ENCODE results near the gene KCNJ10. TPM values are rescaled to one million over a fixed set of nuclear protein-coding genes. Genes with fewer than 3 reads are reported as not detected.

KCNJ10 gene
- total RNA-seq, 1 donor from 2014 or later: not detected

- Mint-ChIP-seq H3K27me3 (peaks cover 52% of the 10 kb centered on the region), H3K36me3 (ENCODE audit: low read depth) (no peaks in the 10 kb centered on the region), H3K27ac (no peak overlapping the region), H3K9me3 (no peaks in the 10 kb centered on the region), H3K4me1 (peaks cover 14% of the 10 kb centered on the region), H3K4me3 (peak overlapping the region; percentile 80)
- DNase-seq: peak; percentile 83
- intact Hi-C loops (cut with micrococcal nuclease): no loop called here
These were observed 543 bp upstream of the KCNJ10 start for GRCh38 chr1:160070243-160071163.

DNA sequence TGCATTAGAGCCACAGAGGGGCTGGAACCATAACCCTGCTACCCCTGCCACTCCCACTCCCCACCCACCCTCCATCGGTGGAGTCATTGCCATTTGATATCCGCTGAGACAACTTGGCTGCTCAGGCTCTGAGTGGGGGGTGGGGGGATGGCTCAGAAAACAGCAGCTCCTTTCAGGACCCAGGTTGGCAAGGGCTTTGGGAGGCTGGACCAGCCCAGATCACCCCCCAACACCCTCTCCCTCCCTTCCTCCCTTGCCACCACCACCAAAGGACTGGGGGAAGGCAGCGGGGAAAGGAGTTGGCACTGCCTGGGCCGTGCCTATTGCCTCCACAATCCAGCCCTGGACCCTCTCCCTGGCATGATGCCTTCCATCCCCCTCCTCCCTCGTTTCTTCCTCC is 1.7 kb downstream of the KCNJ10 start:
- H3K9me3 Mint-ChIP-seq: no peaks in the 10 kb centered on the region
- no peaks in the 10 kb centered on the region for H3K36me3 Mint-ChIP-seq (ENCODE audit: low read depth)
- intact Hi-C loops (cut with micrococcal nuclease): no loop called here
- H3K4me3 Mint-ChIP-seq: no peak overlapping the region
- no peak for DNase-seq
- no peak overlapping the region for H3K27ac Mint-ChIP-seq
- H3K4me1 Mint-ChIP-seq: peaks cover 14% of the 10 kb centered on the region
- H3K27me3 Mint-ChIP-seq: peaks cover 53% of the 10 kb centered on the region

GRCh38 chr1:160066829-160067745 is 2.9 kb downstream of the KCNJ10 start:
- intact Hi-C loops (cut with micrococcal nuclease): no loop called here
- Mint-ChIP-seq H3K27ac (no peak overlapping the region), H3K4me1 (peaks cover 14% of the 10 kb centered on the region), H3K36me3 (ENCODE audit: low read depth) (no peaks in the 10 kb centered on the region), H3K9me3 (no peaks in the 10 kb centered on the region), H3K27me3 (peaks cover 52% of the 10 kb centered on the region), H3K4me3 (no peak overlapping the region)
- DNase-seq: no peak

- Mint-ChIP-seq H3K4me1 (peaks cover 2% of the 10 kb centered on the region), H3K4me3 (no peak overlapping the region), H3K27ac (no peak overlapping the region), H3K9me3 (no peaks in the 10 kb centered on the region), H3K36me3 (ENCODE audit: low read depth) (no peaks in the 10 kb centered on the region), H3K27me3 (peaks cover 39% of the 10 kb centered on the region)
- DNase-seq: no peak
- intact Hi-C loops (cut with micrococcal nuclease): no loop called here
These were observed 5.2 kb downstream of the KCNJ10 start for GRCh38 chr1:160064746-160065145.

- Mint-ChIP-seq H3K27me3 (peaks cover 35% of the 10 kb centered on the region), H3K4me1 (no peaks in the 10 kb centered on the region), H3K27ac (no peak overlapping the region), H3K9me3 (no peaks in the 10 kb centered on the region), H3K36me3 (ENCODE audit: low read depth) (no peaks in the 10 kb centered on the region), H3K4me3 (no peak overlapping the region)
- intact Hi-C loops (cut with micrococcal nuclease): no loop called here
- DNase-seq: no peak
These were observed 5.8 kb downstream of the KCNJ10 start for GRCh38 chr1:160064164-160064563.

- Mint-ChIP-seq H3K4me1 (no peaks in the 10 kb centered on the region), H3K27ac (no peak overlapping the region), H3K9me3 (no peaks in the 10 kb centered on the region), H3K27me3 (peaks cover 34% of the 10 kb centered on the region), H3K4me3 (no peak overlapping the region), H3K36me3 (ENCODE audit: low read depth) (no peaks in the 10 kb centered on the region)
- no peak for DNase-seq
- intact Hi-C loops (cut with micrococcal nuclease): no loop called here
These were observed 6.8 kb downstream of the KCNJ10 start for GRCh38 chr1:160063176-160063575.

DNA sequence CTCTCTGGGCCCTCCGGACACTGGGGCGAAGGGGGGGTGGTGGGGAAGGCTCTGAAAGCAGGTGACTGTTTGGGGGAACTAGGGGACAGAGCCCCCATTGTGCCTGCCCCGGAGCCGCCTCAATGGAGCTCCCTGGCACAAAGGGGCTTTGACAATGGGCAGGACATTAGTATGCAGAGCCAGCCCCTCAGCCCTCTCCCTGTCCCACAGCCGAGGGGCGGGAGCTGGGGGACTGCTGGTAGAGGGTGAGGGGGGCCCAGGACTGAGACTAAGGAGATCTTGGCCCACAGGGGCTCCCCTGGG is 7.8 kb downstream of the KCNJ10 start:
- H3K27me3 Mint-ChIP-seq: peaks cover 31% of the 10 kb centered on the region
- no peak overlapping the region for H3K27ac Mint-ChIP-seq
- DNase-seq: no peak
- no peaks in the 10 kb centered on the region for H3K4me1 Mint-ChIP-seq
- H3K36me3 Mint-ChIP-seq (ENCODE audit: low read depth): no peaks in the 10 kb centered on the region
- intact Hi-C loops (cut with micrococcal nuclease): no loop called here
- no peaks in the 10 kb centered on the region for H3K9me3 Mint-ChIP-seq
- H3K4me3 Mint-ChIP-seq: no peak overlapping the region

DNA sequence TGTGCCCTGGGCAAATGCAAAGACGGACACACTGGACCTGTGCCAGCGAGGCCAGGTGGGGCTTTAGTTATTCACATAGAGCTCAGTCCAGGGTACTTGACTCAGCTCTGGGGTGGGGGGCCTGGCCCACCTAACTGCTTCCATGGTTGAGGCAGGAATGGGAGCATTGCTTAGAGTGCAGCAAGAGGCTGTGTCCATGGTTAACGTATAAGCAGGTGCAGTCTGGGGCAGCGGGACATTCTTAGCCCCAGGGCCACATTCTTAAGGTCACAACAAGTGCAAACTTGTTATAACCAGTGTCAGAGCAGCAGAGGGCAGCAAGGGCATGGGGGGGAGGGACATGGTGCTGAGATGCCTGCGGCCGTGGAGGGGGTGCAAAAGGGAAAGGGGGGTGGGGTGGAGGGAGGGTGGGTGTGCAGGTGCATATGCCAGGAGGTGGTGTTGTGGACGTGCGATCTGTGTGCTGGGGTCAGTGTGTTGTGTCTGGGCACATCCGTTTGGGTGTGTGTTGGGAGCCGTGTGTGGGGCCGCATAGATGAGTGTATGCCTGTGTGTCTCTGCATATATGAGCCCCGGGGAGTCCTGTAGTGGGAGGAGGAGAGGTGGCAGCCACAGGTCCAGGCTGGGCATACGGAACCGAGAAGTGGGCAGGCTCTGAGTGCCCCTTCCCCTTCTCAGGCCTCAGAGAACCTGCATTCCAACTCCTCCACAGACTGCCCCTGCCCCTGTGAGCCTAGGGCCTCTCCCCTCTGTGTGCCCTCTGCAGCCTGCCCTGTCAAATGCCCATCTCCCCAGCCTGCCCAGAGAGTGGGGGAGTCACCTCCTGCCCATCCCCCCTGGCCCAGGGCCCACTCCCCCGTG is 8.4 kb downstream of the KCNJ10 start:
- Mint-ChIP-seq H3K4me3 (no peak overlapping the region), H3K27ac (no peak overlapping the region), H3K27me3 (peaks cover 28% of the 10 kb centered on the region), H3K4me1 (no peaks in the 10 kb centered on the region), H3K9me3 (no peaks in the 10 kb centered on the region), H3K36me3 (ENCODE audit: low read depth) (no peaks in the 10 kb centered on the region)
- DNase-seq: no peak
- intact Hi-C loops (cut with micrococcal nuclease): no loop called here

DNA sequence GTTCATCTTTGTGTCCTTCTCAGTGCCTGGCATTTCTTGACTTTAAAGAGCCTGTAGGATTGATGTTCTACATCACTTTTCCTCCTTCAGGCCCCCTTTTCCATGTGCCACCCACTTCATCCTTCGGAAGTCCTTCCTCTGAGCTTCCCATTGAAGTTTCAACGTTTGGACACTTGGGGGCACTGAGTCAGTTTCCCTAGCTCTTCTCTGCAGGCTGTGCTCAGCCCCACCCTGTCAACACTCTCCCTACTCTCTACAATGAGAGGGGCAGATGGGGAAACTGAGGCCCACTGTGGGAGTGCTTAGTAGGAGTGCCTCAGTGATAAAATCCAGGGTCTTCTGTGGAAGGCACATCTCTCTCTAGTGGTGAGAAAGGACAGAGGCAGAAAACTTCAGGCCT is 11.9 kb downstream of the KCNJ10 start:
- no peak for DNase-seq
- Mint-ChIP-seq H3K36me3 (ENCODE audit: low read depth) (no peaks in the 10 kb centered on the region), H3K4me1 (no peaks in the 10 kb centered on the region), H3K4me3 (no peak overlapping the region), H3K27ac (no peak overlapping the region), H3K9me3 (no peaks in the 10 kb centered on the region), H3K27me3 (peaks cover 39% of the 10 kb centered on the region)
- intact Hi-C loops (cut with micrococcal nuclease): no loop called here

DNA sequence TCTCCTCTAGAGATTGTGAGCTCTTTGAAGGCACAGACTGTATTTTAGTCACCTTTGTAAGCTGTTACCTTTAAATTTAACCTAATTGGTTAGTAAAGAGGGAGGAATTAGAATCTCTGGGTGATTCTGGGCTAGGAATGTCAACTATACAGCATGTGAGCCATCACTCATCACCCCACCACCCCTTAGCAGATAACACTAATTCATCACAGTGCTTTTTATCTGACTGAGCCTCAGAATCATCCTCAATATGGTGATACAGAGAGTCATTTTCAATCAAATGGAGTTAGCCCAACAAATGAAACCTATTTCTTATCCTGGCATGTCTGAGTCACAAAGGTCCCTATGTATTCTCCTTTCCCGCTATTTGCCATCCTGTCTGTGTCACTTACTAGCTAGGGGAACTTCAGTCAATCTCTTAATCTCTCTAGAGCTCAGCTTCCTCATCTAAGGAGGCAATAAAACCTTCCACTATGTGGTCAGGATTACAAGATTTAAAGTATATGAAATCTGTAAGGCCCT is 13.3 kb downstream of the KCNJ10 start:
- H3K27me3 Mint-ChIP-seq: peaks cover 46% of the 10 kb centered on the region
- no peak overlapping the region for H3K4me3 Mint-ChIP-seq
- no peak for DNase-seq
- no peaks in the 10 kb centered on the region for H3K9me3 Mint-ChIP-seq
- intact Hi-C loops (cut with micrococcal nuclease): no loop called here
- no peaks in the 10 kb centered on the region for H3K36me3 Mint-ChIP-seq (ENCODE audit: low read depth)
- H3K4me1 Mint-ChIP-seq: no peaks in the 10 kb centered on the region
- no peak overlapping the region for H3K27ac Mint-ChIP-seq

GRCh38 chr1:160053548-160054365 is 16.2 kb downstream of the KCNJ10 start:
- Mint-ChIP-seq H3K27me3 (peaks cover 53% of the 10 kb centered on the region), H3K27ac (no peak overlapping the region), H3K4me3 (no peak overlapping the region), H3K9me3 (no peaks in the 10 kb centered on the region), H3K36me3 (ENCODE audit: low read depth) (no peaks in the 10 kb centered on the region), H3K4me1 (no peaks in the 10 kb centered on the region)
- no peak for DNase-seq
- intact Hi-C loops (cut with micrococcal nuclease): no loop called here

GRCh38 chr1:160052936-160053335 is 17.0 kb downstream of the KCNJ10 start:
- intact Hi-C loops (cut with micrococcal nuclease): no loop called here
- Mint-ChIP-seq H3K9me3 (no peaks in the 10 kb centered on the region), H3K36me3 (ENCODE audit: low read depth) (no peaks in the 10 kb centered on the region), H3K27ac (no peak overlapping the region), H3K27me3 (peaks cover 49% of the 10 kb centered on the region), H3K4me3 (no peak overlapping the region), H3K4me1 (no peaks in the 10 kb centered on the region)
- DNase-seq: no peak

GRCh38 chr1:160050619-160051018 is 19.3 kb downstream of the KCNJ10 start:
- intact Hi-C loops (cut with micrococcal nuclease): no loop called here
- DNase-seq: no peak

More at GRCh38 chr1:160050619-160051018, 19.3 kb downstream of the KCNJ10 start:
- no peak overlapping the region for H3K4me3 Mint-ChIP-seq
- H3K36me3 Mint-ChIP-seq (ENCODE audit: low read depth): no peaks in the 10 kb centered on the region
- H3K9me3 Mint-ChIP-seq: no peaks in the 10 kb centered on the region
- H3K27ac Mint-ChIP-seq: no peak overlapping the region
- peaks cover 40% of the 10 kb centered on the region for H3K27me3 Mint-ChIP-seq
- peaks cover 13% of the 10 kb centered on the region for H3K4me1 Mint-ChIP-seq

Data from activated CD4-positive, alpha-beta T cell treated with anti-CD3 and anti-CD28 coated beads, Interleukin-2, amount 10 ng/mL, durations not matched to agents 24 days and 14 days (primary cell).